SIG-M5 treated with dmso at 0.1 percent for 504 hours (cell line): ENCODE results near the gene CDH4.

Experiments
- DNase-seq: peaks from one replicate; lab custom pipeline; 2025; ENCODE audit not compliant: unreplicated experiment; lab: John Stamatoyannopoulos, UW

The CDH4 gene

GRCh38 chr20:61739086-61739831 is 487.2 kb downstream of the CDH4 start:
- DNase-seq = no peak

GRCh38 chr20:61739832-61740118 is 487.7 kb downstream of the CDH4 start:
- DNase-seq = no peak

- no peak for DNase-seq
Observed at GRCh38 chr20:61742097-61742825, 490.2 kb downstream of the CDH4 start.

- no peak for DNase-seq
Observed at GRCh38 chr20:61743606-61744005, 491.5 kb downstream of the CDH4 start.

GRCh38 chr20:61744691-61745396 is 492.8 kb downstream of the CDH4 start:
- no peak for DNase-seq

GRCh38 chr20:61745397-61746146 is 493.5 kb downstream of the CDH4 start:
- DNase-seq = no peak

- DNase-seq = no peak
Observed at GRCh38 chr20:61746147-61746646, 494.1 kb downstream of the CDH4 start.

- no peak for DNase-seq
Observed at GRCh38 chr20:61746781-61747180, 494.7 kb downstream of the CDH4 start.

GRCh38 chr20:61748376-61748775 is 496.3 kb downstream of the CDH4 start:
- no peak for DNase-seq

- no peak for DNase-seq
Observed at GRCh38 chr20:61749406-61750075, 497.5 kb downstream of the CDH4 start.

- DNase-seq = no peak
Observed at GRCh38 chr20:61750093-61750492, 498.0 kb downstream of the CDH4 start.

GRCh38 chr20:61752576-61752975 is 500.5 kb downstream of the CDH4 start:
- no peak for DNase-seq

GRCh38 chr20:61753316-61753942 is 501.4 kb downstream of the CDH4 start:
- DNase-seq = no peak

- no peak for DNase-seq
Observed at GRCh38 chr20:61753987-61754956, 502.2 kb downstream of the CDH4 start.

- no peak for DNase-seq
Observed at GRCh38 chr20:61754976-61755778, 503.1 kb downstream of the CDH4 start.

- DNase-seq = no peak
Observed at GRCh38 chr20:61755971-61756845, 504.1 kb downstream of the CDH4 start.

- no peak for DNase-seq
Observed at GRCh38 chr20:61756966-61757677, 505.1 kb downstream of the CDH4 start.
